IPS-18c (cell line): ENCODE data around the gene EXOC6B.

Experiments
- H3K4me3 ChIP-seq: 2 replicates; pipeline ENCODE4 v1.7.0; 2013; ENCODE audit warnings: low read depth, mild to moderate bottlenecking, low read length, moderate library complexity; ENCODE audit not compliant: insufficient read depth
- H3K9me3 ChIP-seq: one replicate; pipeline ENCODE4 v1.6.1; 2013; ENCODE audit warnings: mild to moderate bottlenecking, low read length, moderate library complexity; ENCODE audit not compliant: control insufficient read depth, insufficient read depth

The EXOC6B gene

GRCh38 chr2:72719416-72719815 is 106.4 kb downstream of the EXOC6B start:
- no peaks in the 10 kb centered on the region for H3K9me3 ChIP-seq
- H3K4me3 ChIP-seq: no peak overlapping the region

DNA sequence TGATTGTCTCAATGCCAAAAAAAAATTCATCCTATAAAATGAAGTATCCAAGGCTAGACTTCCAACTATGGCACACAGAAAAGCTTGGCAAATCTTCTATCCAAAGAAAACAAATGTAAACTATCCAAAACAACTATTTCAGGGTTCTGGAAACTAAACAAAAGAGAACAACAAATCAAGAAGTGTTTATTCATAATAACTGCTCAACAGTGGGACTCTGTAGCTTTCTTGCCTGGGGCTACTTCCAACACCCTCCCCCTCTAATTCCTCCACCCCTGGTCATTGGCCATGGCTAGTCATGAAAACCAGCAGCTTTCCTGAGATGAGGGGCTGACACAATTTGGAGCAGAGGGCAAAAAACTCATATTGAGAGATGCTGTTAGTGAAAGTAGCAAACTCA is 107.0 kb downstream of the EXOC6B start:
- Histone ChIP-seq H3K4me3 (no peak overlapping the region), H3K9me3 (no peaks in the 10 kb centered on the region)

GRCh38 chr2:72716601-72717000 is 109.2 kb downstream of the EXOC6B start:
- no peak overlapping the region for H3K4me3 ChIP-seq
- H3K9me3 ChIP-seq: no peaks in the 10 kb centered on the region

DNA sequence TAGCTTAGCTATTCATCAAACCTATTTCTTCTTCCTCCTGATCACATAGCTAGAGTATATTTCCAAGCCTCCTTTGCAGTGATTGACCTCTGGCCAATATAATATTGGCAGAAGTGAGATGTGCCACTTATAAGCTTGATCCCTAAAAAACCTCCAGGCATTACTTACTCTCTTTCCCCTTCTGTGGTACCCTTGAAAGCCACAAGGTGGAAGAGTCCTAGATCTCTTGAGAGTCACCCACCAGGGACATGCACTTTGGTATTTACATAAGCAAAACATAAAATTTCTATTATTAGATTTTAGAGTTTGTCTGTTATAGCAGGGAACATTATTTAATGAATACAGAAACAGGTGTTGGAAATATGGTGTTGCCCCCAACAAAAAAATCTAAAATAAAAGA is 112.0 kb downstream of the EXOC6B start:
- H3K9me3 ChIP-seq: no peaks in the 10 kb centered on the region
- no peak overlapping the region for H3K4me3 ChIP-seq

GRCh38 chr2:72712977-72713376 is 112.9 kb downstream of the EXOC6B start:
- Histone ChIP-seq H3K4me3 (no peak overlapping the region), H3K9me3 (no peaks in the 10 kb centered on the region)

GRCh38 chr2:72712304-72712703 is 113.5 kb downstream of the EXOC6B start:
- Histone ChIP-seq H3K9me3 (no peaks in the 10 kb centered on the region), H3K4me3 (no peak overlapping the region)

DNA sequence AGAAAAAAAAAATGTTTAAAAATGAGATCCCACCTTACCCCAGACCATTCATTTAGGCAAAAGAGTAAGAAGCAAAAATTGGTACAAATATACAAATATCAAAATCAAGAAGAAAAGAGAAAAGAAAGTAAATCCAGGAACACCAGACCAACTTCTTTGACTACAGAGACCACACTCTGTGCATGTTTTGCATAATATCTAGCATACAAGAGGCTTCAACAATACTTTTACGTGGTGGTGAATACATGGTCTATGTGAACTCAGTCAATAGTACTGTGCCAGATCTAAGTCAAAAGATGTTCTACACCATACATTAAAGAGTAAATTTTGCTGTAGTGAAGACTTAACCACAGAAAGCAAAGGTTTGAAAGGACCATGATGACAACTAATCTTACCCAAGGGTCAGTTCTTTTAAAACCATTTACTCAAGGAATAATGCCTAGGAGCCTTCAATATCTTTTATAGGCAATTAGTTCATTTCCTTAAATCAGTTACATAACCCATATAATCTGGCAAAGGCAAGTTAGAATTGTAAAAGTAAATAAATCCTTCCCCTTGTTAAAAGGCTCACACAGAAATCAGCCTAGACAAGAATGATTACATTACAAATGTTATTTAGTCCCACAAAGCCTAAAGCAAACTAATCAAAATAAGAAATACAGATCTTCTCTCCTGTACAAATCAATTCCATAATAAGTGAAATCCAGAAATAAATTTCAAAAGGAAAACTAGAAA is 115.2 kb downstream of the EXOC6B start:
- no peaks in the 10 kb centered on the region for H3K9me3 ChIP-seq
- H3K4me3 ChIP-seq: no peak overlapping the region

DNA sequence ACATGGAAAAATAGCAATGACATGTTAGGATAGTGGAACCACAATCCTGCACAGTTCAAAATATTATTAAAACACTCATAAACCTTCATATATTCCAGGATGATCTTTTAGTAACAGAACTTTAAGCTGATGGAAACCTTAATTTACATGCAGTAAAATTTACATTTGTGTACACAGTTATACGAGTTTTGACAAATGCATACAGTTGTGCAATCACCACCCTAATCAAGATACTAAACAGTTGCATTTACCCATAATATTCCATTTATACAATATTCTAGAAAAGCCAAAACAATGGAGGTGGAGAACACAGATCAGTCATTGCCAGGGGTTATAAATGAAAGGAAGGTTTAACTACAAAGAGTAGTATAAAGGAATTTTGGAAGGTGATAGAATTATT is 117.6 kb downstream of the EXOC6B start:
- H3K4me3 ChIP-seq: no peak overlapping the region
- no peaks in the 10 kb centered on the region for H3K9me3 ChIP-seq

- Histone ChIP-seq H3K9me3 (no peaks in the 10 kb centered on the region), H3K4me3 (no peak overlapping the region)
Measured at GRCh38 chr2:72698300-72698699, 127.5 kb downstream of the EXOC6B start.

DNA sequence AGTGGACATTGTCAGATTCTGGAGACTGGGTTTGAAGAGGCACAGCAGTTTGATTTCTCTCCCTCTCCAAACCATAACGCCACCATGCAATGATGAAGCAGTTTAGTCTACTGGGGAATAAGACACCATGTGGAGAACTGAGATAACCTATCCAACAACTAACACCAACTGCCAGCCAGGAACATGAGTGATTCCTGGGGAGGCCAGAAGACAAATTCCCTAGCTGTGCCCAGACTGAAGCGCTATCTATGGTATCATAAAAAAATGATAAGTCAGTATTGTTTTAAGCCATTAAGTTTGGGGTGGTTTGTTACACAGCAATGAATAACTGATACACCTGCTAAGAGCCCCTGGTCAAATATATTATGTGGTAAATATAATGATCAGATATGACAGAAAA is 129.3 kb downstream of the EXOC6B start:
- Histone ChIP-seq H3K9me3 (no peaks in the 10 kb centered on the region), H3K4me3 (no peak overlapping the region)

DNA sequence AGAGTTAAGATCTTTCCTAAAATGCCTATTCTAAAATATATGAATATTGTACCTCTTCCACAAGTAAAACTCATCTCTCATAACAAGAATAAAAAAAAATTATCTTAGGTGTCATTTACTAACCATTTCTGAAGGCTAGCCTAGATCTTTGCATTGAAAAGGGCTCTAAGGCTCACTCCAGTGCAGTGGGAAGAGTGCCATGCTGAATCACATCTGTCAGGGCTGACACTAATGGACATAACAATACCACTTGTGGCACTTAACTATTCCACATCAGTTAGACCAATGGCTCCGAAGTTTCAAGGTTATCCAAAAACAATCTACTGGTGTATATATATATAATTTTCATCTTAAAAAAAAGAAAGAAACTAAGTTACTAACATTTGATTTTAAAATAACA is 130.2 kb downstream of the EXOC6B start:
- Histone ChIP-seq H3K9me3 (no peaks in the 10 kb centered on the region), H3K4me3 (no peak overlapping the region)

GRCh38 chr2:72694715-72695496 is 130.9 kb downstream of the EXOC6B start:
- Histone ChIP-seq H3K4me3 (no peak overlapping the region), H3K9me3 (no peaks in the 10 kb centered on the region)

DNA sequence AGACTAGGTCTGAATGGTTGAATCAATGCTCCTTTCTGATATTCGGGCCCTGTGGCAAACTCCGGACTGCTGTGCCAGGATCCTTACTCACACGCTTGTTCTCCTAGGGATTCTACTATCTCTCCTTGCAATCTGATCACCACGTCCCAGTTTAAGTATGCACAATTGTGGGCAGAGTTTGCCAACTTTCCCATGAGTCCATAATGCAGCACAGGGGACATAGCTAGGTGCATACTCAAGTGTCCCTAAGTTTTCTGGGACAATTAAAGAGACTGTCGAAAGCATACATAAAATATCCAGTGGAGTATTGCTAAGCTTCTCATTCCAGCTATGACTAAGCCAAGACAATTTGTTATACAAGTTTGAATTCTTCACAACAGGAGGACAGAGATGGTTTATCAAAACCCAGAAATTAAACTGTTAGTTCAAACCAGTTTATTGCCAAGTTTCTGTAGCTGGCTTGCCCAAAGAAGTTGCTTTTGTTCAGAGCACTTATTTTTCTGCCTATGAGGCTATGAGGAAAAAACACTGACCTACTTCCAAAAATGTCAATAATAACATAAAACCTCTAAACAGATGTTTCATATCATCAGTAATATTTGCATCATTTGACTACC is 136.1 kb downstream of the EXOC6B start:
- H3K9me3 ChIP-seq: no peaks in the 10 kb centered on the region

GRCh38 chr2:72685638-72686213 is 140.1 kb downstream of the EXOC6B start:
- H3K4me3 ChIP-seq: no peak overlapping the region
- no peaks in the 10 kb centered on the region for H3K9me3 ChIP-seq

More for the DNA sequence above, 136.1 kb downstream of the EXOC6B start:
- H3K4me3 ChIP-seq: no peak overlapping the region

DNA sequence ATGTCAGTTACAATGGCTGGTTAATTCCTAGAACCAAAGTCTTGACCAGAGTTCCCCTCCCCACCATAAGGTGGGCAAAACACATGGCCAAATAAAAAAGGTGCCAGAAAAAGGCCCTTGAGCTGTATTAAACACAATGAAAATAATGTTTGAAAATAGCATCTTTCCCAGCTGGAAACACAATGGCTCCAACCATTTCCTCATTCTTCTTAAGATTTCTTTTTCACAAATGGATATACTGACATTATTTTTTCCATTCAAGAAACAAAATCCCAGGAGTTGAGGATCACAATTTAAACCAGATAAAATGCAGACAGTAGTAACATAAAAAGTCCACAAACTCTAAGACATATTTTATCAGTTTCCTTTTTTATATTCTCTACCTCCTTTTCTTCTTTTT is 143.8 kb downstream of the EXOC6B start:
- Histone ChIP-seq H3K9me3 (no peaks in the 10 kb centered on the region), H3K4me3 (no peak overlapping the region)

DNA sequence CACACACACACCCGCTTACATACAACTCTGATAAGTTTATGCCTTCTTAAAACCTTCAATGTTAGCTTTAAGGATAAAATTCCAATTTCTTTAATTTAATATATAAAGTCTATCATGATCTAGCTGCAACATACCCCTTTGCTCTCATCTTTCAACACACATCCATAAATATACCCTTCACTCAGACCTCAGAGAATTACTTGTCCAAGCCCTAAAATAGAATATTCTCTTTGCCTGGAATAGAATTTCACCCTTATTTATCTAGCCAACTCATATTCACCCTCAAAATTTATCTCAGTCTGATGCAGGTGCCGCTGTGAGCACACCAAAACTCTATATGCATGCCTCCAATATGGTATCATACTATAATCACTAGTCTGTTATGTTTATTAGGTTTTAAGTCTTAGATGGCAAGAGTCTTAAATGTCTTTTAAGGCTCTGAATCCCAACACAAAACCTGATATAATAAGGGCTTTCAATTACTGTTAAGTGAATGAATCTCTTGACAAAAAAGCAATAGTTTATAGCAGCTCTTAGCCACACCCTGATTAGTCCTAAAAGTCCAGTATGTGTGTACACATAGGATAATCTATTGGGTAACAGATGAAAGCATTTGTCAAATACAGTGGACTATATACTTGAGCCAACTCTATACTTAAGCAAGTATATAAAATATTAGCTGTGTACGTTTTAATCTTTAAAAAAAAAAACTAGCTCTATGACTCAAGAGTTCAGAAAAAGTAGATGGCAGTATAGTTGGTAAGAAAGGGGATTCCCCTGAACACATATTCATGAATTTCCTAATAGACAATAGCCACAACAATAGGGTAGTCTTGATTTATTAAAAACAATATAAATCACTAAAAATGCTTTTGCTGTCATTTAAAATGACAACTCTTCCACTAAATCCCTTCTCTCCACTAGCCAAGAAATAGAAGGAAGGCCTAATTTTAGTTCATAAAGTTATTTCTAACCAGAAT is 144.5 kb downstream of the EXOC6B start:
- Histone ChIP-seq H3K4me3 (no peak overlapping the region), H3K9me3 (no peaks in the 10 kb centered on the region)

DNA sequence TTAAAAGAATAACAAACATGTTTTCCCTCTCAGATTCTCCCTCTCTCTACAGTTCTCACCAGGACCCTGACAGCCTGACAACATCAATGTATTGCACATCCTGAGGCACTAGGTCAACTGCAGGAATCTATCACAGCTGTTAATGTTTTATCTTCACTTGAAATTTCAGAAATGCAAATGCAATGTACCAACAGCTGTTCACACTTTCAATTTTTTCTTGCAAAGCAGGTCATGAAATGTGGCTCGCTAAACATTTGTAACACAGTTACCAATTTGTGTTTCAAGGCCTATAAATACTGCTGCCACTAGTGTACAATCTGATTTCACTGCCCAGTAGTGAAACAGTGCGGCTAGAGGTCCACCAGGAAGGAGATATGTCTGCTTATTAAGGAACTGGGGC is 147.8 kb downstream of the EXOC6B start:
- Histone ChIP-seq H3K9me3 (no peaks in the 10 kb centered on the region), H3K4me3 (no peak overlapping the region)
